ENCODE data around the gene FBXO34.
A peak's percentile ranks its signal among the peaks of the same experiment; 100 is the strongest.
"Not testable (repeated sequence)": the region's sequence is repeated elsewhere in the genome, so short reads cannot be mapped to it uniquely, and the experiment has no call there.

FBXO34 gene

DNA sequence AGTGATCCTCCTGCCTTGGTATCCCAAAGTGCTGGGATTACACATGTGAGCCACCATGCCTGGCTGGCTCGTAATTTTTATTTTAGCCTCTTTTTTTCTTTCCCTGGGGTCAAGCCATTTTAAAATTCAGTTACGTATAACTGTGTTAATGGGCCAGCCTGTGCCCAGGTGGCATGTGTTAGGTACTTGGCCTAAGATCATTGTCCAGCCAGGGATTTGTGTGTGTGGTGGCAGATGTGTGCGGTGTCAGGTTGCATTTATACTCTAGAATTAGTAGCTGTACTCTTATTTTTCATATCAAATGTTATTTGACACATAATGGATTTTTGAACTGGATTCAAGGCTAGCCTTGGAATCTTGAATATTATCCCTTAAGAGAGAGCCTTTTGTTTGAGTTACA is 69.3 kb downstream of the FBXO34 start:
- Mint-ChIP-seq H3K27ac (peak overlapping the region; percentile 76), H3K36me3 (ENCODE audit: low read depth) (peaks cover 13% of the 10 kb centered on the region), H3K27me3 (no peaks in the 10 kb centered on the region), H3K4me1 (ENCODE audit: low read depth) (peaks cover 80% of the 10 kb centered on the region), H3K9me3 (no peaks in the 10 kb centered on the region), H3K4me3 (no peak overlapping the region)

DNA sequence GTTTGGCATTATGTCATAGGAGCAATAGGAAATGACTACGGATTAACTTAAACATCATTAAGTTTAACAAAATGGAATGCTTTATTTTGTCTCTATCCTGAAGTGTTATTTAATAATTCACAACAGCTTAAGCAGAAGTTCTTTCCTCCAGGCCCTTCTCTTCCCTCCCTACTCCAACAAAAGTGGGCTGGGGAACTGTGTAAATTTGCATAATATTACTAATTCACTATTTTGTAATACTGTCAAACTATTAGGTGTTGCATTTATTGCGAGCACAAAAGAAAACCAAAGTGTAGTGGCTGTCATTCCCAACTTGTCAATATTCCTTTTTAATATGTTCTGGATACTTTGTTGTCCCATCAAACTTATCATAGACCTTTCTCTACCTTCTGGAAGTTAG is 70.6 kb downstream of the FBXO34 start:
- H3K4me3 Mint-ChIP-seq = no peak overlapping the region
- peaks cover 79% of the 10 kb centered on the region for H3K4me1 Mint-ChIP-seq (ENCODE audit: low read depth)
- H3K27ac Mint-ChIP-seq = peak overlapping the region; percentile 26
- H3K36me3 Mint-ChIP-seq (ENCODE audit: low read depth) = peaks cover 13% of the 10 kb centered on the region
- H3K27me3 Mint-ChIP-seq = no peaks in the 10 kb centered on the region
- no peaks in the 10 kb centered on the region for H3K9me3 Mint-ChIP-seq

DNA sequence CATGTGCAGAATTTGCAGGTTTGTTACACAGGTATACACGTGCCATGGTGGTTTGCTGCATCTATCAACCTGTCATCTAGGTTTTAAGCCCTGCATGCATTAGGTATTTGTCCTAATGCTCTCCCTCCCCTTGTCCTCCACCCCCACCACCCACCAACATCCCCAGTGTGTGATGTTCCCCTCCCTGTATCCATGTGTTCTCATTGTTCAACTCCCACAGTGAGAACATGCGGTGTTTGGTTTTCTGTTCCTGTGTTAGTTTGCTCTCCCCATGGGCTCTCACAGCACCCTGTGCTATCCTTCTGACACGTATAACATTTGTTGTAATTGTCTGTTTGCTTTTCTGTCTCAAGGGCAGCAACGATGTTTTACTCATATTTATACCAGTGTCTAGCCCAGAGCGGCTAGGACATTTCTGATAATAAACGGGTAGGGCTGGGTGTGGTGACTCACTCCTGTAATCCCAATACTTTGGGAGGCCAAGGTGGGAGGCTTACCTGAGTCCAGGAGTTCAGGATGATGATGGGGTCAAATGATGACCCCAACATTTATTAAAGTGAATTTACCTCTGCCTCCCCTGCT is 73.5 kb downstream of the FBXO34 start:
- Mint-ChIP-seq H3K27ac (peak overlapping the region; percentile 11), H3K4me1 (ENCODE audit: low read depth) (peaks cover 75% of the 10 kb centered on the region)
- H3K9me3 Mint-ChIP-seq; H3K27me3 Mint-ChIP-seq; H3K36me3 Mint-ChIP-seq (ENCODE audit: low read depth); H3K4me3 Mint-ChIP-seq: not testable (repeated sequence)

DNA sequence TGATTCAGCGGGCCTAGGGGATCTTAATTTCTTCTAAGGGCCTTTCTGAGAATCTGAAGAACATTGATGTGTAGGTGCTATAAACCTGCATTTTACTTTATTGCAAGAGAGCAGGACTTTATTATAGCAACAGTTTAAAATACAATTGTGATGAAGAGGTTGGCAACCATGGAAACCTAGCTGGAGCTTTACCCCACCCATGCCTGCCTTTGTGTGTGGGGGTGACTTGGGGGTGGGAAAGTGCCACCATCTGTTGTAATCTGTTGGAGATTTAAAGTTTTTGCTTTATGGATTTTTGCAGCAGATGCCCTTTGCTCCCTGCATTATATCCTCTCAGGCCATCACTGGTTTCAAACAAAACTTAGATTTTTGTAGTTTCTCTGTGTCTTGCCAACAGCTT is 75.8 kb downstream of the FBXO34 start:
- H3K27ac Mint-ChIP-seq = no peak overlapping the region
- H3K4me3 Mint-ChIP-seq = no peak overlapping the region
- peaks cover 20% of the 10 kb centered on the region for H3K36me3 Mint-ChIP-seq (ENCODE audit: low read depth)
- no peaks in the 10 kb centered on the region for H3K9me3 Mint-ChIP-seq
- peaks cover 53% of the 10 kb centered on the region for H3K4me1 Mint-ChIP-seq (ENCODE audit: low read depth)
- H3K27me3 Mint-ChIP-seq = no peaks in the 10 kb centered on the region

DNA sequence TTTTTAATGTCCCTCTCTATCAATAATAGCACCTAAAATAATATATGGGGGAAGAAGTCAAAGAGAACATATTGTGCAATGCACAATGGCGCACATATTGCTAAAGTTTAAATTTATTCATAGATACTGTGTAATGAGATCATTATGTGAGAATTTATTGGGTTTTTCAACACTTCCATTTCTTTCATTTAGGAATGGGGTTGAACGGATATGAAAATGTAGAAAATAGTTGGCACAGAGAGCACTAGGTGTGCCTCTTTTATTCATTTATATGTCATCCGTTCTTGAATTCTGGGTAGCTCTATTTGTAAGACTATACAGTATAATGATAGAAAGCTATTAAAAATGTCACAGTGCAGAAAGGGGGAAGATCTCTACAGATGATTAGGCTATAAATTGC is 76.5 kb downstream of the FBXO34 start:
- Mint-ChIP-seq H3K4me1 (ENCODE audit: low read depth) (peaks cover 52% of the 10 kb centered on the region), H3K4me3 (no peak overlapping the region), H3K9me3 (no peaks in the 10 kb centered on the region), H3K27ac (no peak overlapping the region), H3K36me3 (ENCODE audit: low read depth) (peaks cover 26% of the 10 kb centered on the region), H3K27me3 (no peaks in the 10 kb centered on the region)

DNA sequence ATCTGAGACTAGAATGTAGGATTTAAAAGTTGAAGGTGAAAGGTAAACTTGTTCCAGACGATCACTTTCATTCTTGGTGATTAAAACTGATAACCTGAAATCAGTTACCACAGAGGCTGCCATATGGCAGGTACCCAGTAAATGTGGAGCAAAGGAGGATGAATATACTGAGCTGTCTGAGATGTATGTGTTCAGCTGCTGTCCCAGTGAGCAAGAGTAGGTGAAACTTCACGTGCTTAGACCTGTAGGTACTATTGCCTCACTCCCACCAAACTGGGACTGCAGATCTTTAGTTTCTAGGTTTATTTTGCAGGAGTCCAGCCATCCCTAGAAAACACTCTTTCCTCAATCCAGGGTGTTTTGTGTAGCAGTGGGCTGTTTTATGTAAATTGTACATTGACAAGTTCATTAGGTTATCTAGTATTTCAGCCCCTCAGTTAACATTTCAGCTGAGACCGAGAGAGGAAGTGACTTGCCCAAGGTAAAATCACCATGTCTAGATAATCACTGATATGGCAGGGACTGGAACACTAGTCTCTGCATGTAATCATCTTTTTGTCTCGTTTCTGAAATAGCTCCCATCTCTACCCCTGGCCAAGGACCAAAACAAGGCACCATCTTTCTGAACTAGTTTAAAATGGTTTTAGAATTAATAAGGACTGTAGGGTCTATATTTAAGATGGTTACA is 77.7 kb downstream of the FBXO34 start:
- no peak overlapping the region for H3K4me3 Mint-ChIP-seq
- H3K4me1 Mint-ChIP-seq (ENCODE audit: low read depth) = peaks cover 57% of the 10 kb centered on the region
- H3K9me3 Mint-ChIP-seq = no peaks in the 10 kb centered on the region
- peaks cover 26% of the 10 kb centered on the region for H3K36me3 Mint-ChIP-seq (ENCODE audit: low read depth)
- H3K27me3 Mint-ChIP-seq = no peaks in the 10 kb centered on the region
- peak overlapping the region; percentile 59 for H3K27ac Mint-ChIP-seq

DNA sequence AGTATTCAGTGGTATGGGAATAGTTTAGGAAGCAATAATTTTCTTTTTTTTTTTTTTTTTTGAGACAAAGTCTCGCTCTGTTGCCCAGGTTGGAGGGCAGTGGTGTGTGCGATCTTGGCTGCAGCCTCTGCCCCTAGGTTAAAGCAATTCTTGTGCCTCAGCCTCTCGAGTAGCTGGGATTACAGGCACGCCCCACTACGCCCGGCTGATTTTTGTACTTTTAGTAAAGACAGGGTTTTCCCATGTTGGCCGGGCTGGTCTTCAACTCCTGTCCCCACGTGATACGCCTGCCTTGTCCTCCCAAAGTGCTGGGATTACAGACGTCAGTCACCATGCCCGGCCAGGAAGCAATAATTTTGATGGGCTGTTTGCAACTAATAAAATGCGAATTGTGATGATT is 78.3 kb downstream of the FBXO34 start:
- Mint-ChIP-seq H3K36me3 (ENCODE audit: low read depth) (peaks cover 26% of the 10 kb centered on the region), H3K4me1 (ENCODE audit: low read depth) (peaks cover 59% of the 10 kb centered on the region), H3K27ac (no peak overlapping the region), H3K27me3 (no peaks in the 10 kb centered on the region), H3K9me3 (no peaks in the 10 kb centered on the region), H3K4me3 (no peak overlapping the region)

DNA sequence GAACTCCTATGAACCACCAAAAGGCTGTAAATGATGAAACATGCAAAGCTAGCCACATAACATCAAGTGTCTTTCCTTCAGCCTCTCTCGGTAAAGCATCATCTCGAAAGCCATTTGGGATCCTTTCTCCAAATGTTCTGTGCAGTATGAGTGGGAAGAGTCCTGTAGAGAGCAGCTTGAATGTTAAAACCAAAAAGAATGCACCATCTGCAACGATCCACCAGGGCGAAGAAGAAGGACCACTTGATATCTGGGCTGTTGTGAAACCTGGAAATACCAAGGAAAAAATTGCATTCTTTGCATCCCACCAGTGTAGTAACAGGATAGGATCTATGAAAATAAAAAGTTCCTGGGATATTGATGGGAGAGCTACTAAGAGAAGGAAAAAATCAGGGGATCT is 79.2 kb downstream of the FBXO34 start:
- no peaks in the 10 kb centered on the region for H3K9me3 Mint-ChIP-seq
- peaks cover 51% of the 10 kb centered on the region for H3K4me1 Mint-ChIP-seq (ENCODE audit: low read depth)
- H3K27me3 Mint-ChIP-seq = no peaks in the 10 kb centered on the region
- no peak overlapping the region for H3K27ac Mint-ChIP-seq
- H3K36me3 Mint-ChIP-seq (ENCODE audit: low read depth) = peaks cover 21% of the 10 kb centered on the region
- no peak overlapping the region for H3K4me3 Mint-ChIP-seq

DNA sequence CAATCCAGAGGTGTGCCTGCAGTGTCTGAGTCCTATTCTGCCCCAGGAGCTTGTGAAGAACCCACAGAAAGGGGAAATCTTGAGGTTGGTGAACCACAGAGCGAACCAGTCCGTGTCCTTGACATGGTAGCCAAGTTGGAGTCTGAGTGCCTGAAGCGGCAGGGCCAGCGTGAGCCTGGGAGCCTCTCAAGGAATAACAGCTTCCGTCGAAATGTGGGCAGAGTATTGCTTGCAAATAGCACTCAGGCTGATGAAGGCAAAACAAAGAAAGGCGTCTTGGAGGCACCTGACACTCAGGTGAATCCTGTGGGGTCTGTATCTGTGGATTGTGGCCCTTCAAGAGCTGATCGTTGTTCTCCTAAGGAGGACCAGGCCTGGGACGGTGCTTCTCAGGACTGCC is 79.9 kb downstream of the FBXO34 start:
- Mint-ChIP-seq H3K27me3 (no peaks in the 10 kb centered on the region), H3K4me1 (ENCODE audit: low read depth) (peaks cover 48% of the 10 kb centered on the region), H3K27ac (no peak overlapping the region), H3K36me3 (ENCODE audit: low read depth) (peaks cover 20% of the 10 kb centered on the region), H3K4me3 (no peak overlapping the region), H3K9me3 (no peaks in the 10 kb centered on the region)

DNA sequence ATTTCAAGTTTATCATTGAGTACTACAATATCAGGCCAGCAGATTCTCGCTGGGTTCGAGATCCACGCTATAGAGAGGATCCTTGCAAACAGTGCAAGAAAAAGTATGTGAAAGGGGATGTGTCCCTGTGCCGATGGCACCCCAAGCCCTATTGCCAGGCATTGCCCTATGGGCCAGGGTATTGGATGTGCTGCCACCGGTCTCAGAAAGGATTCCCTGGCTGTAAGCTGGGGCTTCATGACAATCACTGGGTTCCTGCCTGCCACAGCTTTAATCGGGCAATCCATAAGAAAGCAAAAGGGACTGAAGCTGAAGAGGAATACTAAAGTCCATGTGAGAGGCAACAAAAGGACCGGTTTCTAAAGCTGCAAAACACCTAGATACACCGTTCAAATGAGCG is 81.0 kb downstream of the FBXO34 start:
- Mint-ChIP-seq H3K4me3 (no peak overlapping the region), H3K9me3 (no peaks in the 10 kb centered on the region), H3K36me3 (ENCODE audit: low read depth) (peaks cover 20% of the 10 kb centered on the region), H3K4me1 (ENCODE audit: low read depth) (peaks cover 40% of the 10 kb centered on the region), H3K27ac (no peak overlapping the region), H3K27me3 (no peaks in the 10 kb centered on the region)

DNA sequence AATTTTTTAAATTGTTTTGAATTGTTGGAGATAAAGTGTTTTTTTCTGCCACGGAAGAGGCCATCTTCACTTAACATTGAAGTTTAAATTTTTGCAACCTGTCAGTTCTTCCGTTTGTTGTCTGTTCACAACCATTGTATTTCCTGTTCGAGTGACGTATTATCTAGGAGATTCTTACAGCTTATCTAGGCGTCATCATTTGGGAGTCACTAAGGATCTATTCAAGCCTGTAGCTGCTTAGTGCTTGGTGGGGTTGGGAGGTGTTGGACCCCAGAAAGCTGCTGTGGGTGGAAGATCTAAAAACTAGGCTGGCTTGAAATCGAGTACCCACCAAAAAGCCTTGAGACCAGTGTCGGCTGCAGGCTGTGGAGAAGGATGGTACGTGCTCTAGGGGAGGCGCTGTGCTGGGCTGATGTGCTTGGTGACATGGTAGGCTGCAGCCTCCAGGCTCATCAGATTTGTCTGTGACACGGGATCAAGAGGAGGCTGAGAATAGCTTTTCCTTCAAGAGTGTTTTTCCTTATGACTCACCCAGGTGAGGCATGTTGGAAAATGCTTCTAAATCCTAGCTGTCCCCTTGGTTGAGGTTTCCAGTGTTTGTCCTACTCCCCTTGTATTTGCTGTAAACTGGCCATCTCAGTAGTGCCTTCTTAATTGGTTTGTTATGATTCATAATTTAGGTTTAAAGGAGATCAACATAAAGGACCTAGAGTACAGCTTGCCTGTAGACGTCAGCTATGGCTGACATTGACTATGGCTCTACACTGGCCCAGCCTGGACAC is 82.7 kb downstream of the FBXO34 start:
- Mint-ChIP-seq H3K27me3 (no peaks in the 10 kb centered on the region), H3K27ac (peak overlapping the region; percentile 61)

DNA sequence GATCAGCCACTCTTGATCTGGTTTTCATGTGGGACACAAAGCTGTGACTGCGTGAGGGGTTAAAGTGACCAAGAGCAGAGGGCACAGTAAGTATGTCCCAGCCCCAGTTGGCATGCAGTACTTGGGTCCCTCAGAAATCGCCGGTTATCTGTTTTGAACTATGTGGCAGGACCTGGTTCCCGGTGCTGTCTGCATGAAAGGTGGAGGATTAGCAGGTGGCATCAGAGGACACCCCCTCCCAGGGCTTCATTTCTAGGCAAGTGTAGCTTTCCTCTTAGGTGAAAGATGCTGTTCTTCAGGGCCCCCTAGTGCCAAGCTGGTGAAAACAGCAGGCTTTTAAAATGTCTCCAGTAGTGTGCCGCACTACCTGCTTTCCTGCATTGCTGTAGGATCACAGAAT is 83.3 kb downstream of the FBXO34 start:
- Mint-ChIP-seq H3K4me3 (no peak overlapping the region), H3K9me3 (no peaks in the 10 kb centered on the region), H3K27ac (peak overlapping the region; percentile 61), H3K27me3 (no peaks in the 10 kb centered on the region), H3K36me3 (ENCODE audit: low read depth) (peaks cover 20% of the 10 kb centered on the region), H3K4me1 (ENCODE audit: low read depth) (peaks cover 18% of the 10 kb centered on the region)

More for the DNA sequence above, 82.7 kb downstream of the FBXO34 start:
- Mint-ChIP-seq H3K4me1 (ENCODE audit: low read depth) (peaks cover 24% of the 10 kb centered on the region), H3K36me3 (ENCODE audit: low read depth) (peaks cover 20% of the 10 kb centered on the region), H3K9me3 (no peaks in the 10 kb centered on the region), H3K4me3 (no peak overlapping the region)

DNA sequence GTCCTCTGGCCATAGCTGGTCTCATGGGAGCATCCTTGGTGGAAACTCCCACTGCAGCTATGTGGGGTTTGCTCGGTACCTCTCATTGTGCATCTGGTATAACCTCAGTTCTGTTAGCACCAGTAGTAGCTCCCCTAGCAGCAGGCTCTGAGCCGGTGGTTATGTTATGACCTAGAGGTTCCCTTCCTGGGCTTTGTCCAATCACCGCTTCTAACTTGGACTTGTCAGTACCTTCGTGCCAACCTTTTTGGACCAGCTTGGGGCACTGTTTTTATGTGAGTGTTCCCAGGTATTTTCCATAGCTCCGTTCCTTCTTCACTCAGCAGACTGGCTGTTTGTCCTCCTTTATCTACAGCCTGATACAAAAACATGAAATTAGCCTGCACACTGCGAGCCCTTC is 84.7 kb downstream of the FBXO34 start:
- no peaks in the 10 kb centered on the region for H3K27me3 Mint-ChIP-seq
- peaks cover 15% of the 10 kb centered on the region for H3K4me1 Mint-ChIP-seq (ENCODE audit: low read depth)
- H3K9me3 Mint-ChIP-seq = no peaks in the 10 kb centered on the region
- H3K27ac Mint-ChIP-seq = no peak overlapping the region
- H3K36me3 Mint-ChIP-seq (ENCODE audit: low read depth) = peaks cover 17% of the 10 kb centered on the region
- no peak overlapping the region for H3K4me3 Mint-ChIP-seq

DNA sequence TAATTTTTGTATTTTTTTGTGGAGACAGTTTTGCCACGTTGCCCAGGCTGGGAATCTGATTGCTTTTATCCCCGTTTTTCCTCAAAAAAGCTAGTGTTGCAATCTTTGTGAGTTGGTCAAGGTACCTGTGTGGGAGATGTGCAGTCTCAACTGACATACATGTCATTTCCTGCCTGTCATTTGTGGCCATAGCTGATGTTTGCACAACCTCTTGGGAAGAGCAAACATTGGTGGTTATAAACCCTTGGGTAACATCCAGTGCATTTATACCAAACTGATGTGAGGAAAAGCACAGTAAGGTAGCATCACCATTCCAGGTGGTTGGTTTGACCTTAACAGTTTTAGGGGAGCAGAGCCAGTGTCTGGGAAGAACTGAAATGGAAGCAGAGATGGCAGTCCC is 85.7 kb downstream of the FBXO34 start:
- Mint-ChIP-seq H3K9me3 (no peaks in the 10 kb centered on the region), H3K27me3 (no peaks in the 10 kb centered on the region), H3K27ac (no peak overlapping the region), H3K36me3 (ENCODE audit: low read depth) (peaks cover 12% of the 10 kb centered on the region), H3K4me3 (no peak overlapping the region), H3K4me1 (ENCODE audit: low read depth) (peaks cover 15% of the 10 kb centered on the region)

DNA sequence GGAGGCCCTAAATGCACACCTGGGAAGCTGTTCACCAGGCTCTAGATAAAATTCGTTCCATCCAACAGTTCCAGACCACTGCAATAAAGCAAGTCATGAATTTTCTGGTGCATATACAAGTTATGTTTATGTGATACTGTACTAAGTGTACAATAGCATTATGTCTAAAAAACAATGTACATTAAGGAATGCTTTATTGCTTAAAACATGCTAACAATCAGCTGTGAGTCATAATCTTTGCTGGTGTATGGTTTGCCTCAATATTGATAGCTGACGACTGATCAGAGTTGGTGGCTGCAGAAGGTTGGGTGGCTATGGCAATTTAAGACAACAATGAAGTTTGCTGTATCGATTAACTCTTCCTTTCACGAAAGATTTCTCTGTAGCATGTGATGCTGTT is 88.1 kb downstream of the FBXO34 start:
- peaks cover 8% of the 10 kb centered on the region for H3K4me1 Mint-ChIP-seq (ENCODE audit: low read depth)
- H3K27me3 Mint-ChIP-seq = no peaks in the 10 kb centered on the region
- H3K27ac Mint-ChIP-seq = no peak overlapping the region
- H3K4me3 Mint-ChIP-seq = no peak overlapping the region
- H3K9me3 Mint-ChIP-seq = no peaks in the 10 kb centered on the region
- H3K36me3 Mint-ChIP-seq (ENCODE audit: low read depth) = peaks cover 17% of the 10 kb centered on the region

Measured in stimulated activated naive CD8-positive, alpha-beta T cell treated with anti-CD3 and anti-CD28 coated beads, Interleukin-15, Interleukin-2, amounts not matched to agents 100 ng/mL and 50 ng/mL, for 24 hours (primary cell).